ENCODE measurements around the gene RANBP1.
A peak's percentile ranks its signal among the peaks of the same experiment; 100 is the strongest.

RANBP1 gene

GRCh38 chr22:20117633-20118299 lies 1.9 kb downstream of the RANBP1 start:
- Histone ChIP-seq H3K36me3 (ENCODE audit: insufficient read depth, low read length) (peaks cover 73% of the 10 kb centered on the region), H3K9ac (ENCODE audit: low read depth, low read length) (peak overlapping the region; percentile 100), H3K4me1 (ENCODE audit: insufficient read depth, low read length) (peaks cover 14% of the 10 kb centered on the region; the same call in 1 of the 2 replicates), H3K4me3 (ENCODE audit: low read length) (peak overlapping the region; percentile 94), H3K27ac (ENCODE audit: low read depth, low read length) (peak overlapping the region; percentile 89), H3K27me3 (ENCODE audit: insufficient read depth, low read length) (no peaks in the 10 kb centered on the region), H3K9me3 (ENCODE audit: insufficient read depth, low read depth, low read length) (no peaks in the 10 kb centered on the region)
- WGBS: under 1% methylated on average over 66 of the region's 66 CpGs

DNA sequence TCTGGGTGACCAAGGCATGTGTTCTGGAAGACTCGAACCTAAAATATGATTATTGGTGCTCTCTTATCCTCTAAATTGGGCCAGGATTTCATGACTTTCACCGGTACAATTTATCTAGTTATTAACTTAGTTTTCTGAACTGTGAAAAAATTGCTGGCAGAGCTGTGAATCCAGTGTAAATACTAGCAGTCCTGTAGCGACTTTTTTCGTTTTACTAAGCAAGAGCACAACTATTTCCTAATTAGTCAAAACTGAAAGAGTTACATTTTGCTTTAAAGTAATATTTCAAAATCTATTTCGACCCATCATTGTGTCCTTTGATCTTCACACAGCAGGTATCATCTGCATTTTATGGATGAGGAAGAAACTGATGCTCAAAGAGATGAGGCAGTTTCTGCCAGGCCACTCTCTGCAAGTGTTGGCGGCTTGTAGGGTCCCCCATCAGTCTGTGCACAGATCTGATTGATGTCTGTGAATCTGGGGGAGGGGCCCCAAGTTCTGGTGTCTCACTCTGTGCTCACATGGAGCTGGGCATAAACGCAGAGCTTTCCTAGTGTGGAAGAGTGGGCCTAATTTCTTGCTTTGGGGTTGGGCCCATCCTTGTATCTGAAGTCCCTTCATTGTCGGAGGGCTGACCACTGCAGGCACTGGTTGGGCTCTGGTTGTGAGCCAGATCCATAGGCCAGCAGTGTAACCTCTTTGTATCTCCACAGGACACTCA lies 2.6 kb downstream of the RANBP1 start:
- H3K27ac ChIP-seq (ENCODE audit: low read depth, low read length): peak overlapping the region; percentile 89
- H3K36me3 ChIP-seq (ENCODE audit: insufficient read depth, low read length): peaks cover 70% of the 10 kb centered on the region
- H3K4me1 ChIP-seq (ENCODE audit: insufficient read depth, low read length): peaks cover 14% of the 10 kb centered on the region; the same call in 1 of the 2 replicates

GRCh38 chr22:20121856-20122415 lies 6.0 kb downstream of the RANBP1 start:
- WGBS: 97% methylated on average over 22 of the region's 22 CpGs
- Histone ChIP-seq H3K9ac (ENCODE audit: low read depth, low read length) (no peak overlapping the region), H3K27ac (ENCODE audit: low read depth, low read length) (no peak overlapping the region), H3K4me3 (ENCODE audit: low read length) (no peak overlapping the region), H3K36me3 (ENCODE audit: insufficient read depth, low read length) (peaks cover 79% of the 10 kb centered on the region), H3K27me3 (ENCODE audit: insufficient read depth, low read length) (no peaks in the 10 kb centered on the region), H3K4me1 (ENCODE audit: insufficient read depth, low read length) (peaks cover 14% of the 10 kb centered on the region; the same call in 1 of the 2 replicates), H3K9me3 (ENCODE audit: insufficient read depth, low read depth, low read length) (no peaks in the 10 kb centered on the region)

More for the DNA sequence above, 2.6 kb downstream of the RANBP1 start:
- Histone ChIP-seq H3K9me3 (ENCODE audit: insufficient read depth, low read depth, low read length) (no peaks in the 10 kb centered on the region), H3K9ac (ENCODE audit: low read depth, low read length) (peak overlapping the region; percentile 100), H3K27me3 (ENCODE audit: insufficient read depth, low read length) (no peaks in the 10 kb centered on the region), H3K4me3 (ENCODE audit: low read length) (peak overlapping the region; percentile 94)
- 34% methylated on average over 6 of the region's 8 CpGs for WGBS

GRCh38 chr22:20123366-20124082 lies 7.6 kb downstream of the RANBP1 start:
- Histone ChIP-seq H3K4me3 (ENCODE audit: low read length) (no peak overlapping the region), H3K36me3 (ENCODE audit: insufficient read depth, low read length) (peaks cover 90% of the 10 kb centered on the region), H3K27ac (ENCODE audit: low read depth, low read length) (no peak overlapping the region), H3K4me1 (ENCODE audit: insufficient read depth, low read length) (peaks cover 13% of the 10 kb centered on the region; the same call in 1 of the 2 replicates), H3K27me3 (ENCODE audit: insufficient read depth, low read length) (no peaks in the 10 kb centered on the region), H3K9me3 (ENCODE audit: insufficient read depth, low read depth, low read length) (no peaks in the 10 kb centered on the region), H3K9ac (ENCODE audit: low read depth, low read length) (no peak overlapping the region)
- WGBS: 98% methylated on average over 13 of the region's 13 CpGs

GRCh38 chr22:20124083-20124787 lies 8.3 kb downstream of the RANBP1 start:
- Histone ChIP-seq H3K4me1 (ENCODE audit: insufficient read depth, low read length) (peaks cover 6% of the 10 kb centered on the region; the same call in 1 of the 2 replicates), H3K9ac (ENCODE audit: low read depth, low read length) (no peak overlapping the region), H3K27ac (ENCODE audit: low read depth, low read length) (no peak overlapping the region), H3K9me3 (ENCODE audit: insufficient read depth, low read depth, low read length) (no peaks in the 10 kb centered on the region), H3K27me3 (ENCODE audit: insufficient read depth, low read length) (no peaks in the 10 kb centered on the region), H3K4me3 (ENCODE audit: low read length) (no peak overlapping the region), H3K36me3 (ENCODE audit: insufficient read depth, low read length) (peaks cover 82% of the 10 kb centered on the region)
- WGBS: 95% methylated on average over 11 of the region's 11 CpGs

DNA sequence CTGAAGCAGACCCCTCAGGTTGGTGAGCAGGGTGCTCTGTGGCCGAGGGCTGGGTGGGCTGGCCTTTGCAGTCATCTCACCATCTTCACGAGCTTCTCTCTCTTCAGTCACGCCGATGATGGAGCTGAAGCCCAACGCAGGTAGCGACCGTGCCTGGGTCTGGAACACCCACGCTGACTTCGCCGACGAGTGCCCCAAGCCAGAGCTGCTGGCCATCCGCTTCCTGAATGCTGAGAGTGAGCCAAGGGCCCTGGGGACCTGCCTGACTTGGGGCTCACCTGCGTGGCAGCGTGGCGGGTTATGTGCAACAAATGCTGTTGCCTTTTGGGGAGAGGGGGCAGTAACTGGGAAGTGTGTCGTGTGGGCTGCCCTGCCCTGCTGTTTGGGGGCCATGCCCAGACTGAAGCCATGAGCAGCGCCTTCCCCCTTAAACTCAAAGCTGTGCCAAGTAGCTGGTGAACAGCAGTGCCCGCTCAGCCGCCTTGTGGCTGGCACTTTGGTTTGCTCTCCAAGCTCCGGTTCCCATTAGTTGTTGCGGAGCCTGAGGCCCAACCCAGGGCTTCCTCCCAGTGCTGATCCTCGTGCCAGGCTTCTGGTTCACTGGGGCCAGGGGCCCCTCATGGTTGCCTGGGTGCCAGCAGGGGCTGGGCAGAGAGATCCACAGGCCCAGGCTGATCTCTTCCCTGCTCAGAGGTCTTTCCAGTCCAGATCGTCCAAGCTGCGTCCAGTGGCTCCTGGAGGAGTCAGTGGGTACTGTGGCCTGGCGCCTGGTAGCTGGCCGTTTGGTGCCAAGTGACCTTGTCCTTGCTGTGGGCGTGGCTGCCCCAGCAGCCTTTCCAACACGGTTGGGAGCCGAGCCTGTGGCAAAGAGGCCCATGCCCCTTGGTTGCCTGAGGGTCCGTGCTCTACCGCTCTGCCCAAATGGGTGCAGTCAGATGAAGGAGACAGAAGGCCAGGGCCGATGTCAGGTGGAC lies 9.6 kb downstream of the RANBP1 start:
- H3K4me3 ChIP-seq (ENCODE audit: low read length): no peak overlapping the region
- no peaks in the 10 kb centered on the region for H3K4me1 ChIP-seq (ENCODE audit: insufficient read depth, low read length)
- H3K27me3 ChIP-seq (ENCODE audit: insufficient read depth, low read length): no peaks in the 10 kb centered on the region
- no peak overlapping the region for H3K9ac ChIP-seq (ENCODE audit: low read depth, low read length)
- H3K27ac ChIP-seq (ENCODE audit: low read depth, low read length): no peak overlapping the region
- WGBS: 96% methylated on average over 32 of the region's 32 CpGs
- H3K36me3 ChIP-seq (ENCODE audit: insufficient read depth, low read length): peaks cover 70% of the 10 kb centered on the region
- H3K9me3 ChIP-seq (ENCODE audit: insufficient read depth, low read depth, low read length): no peaks in the 10 kb centered on the region

GRCh38 chr22:20126284-20127029 lies 10.6 kb downstream of the RANBP1 start:
- no peak overlapping the region for H3K4me3 ChIP-seq (ENCODE audit: low read length)
- H3K9me3 ChIP-seq (ENCODE audit: insufficient read depth, low read depth, low read length): no peaks in the 10 kb centered on the region
- 96% methylated on average over 19 of the region's 19 CpGs for WGBS
- no peak overlapping the region for H3K27ac ChIP-seq (ENCODE audit: low read depth, low read length)
- H3K4me1 ChIP-seq (ENCODE audit: insufficient read depth, low read length): no peaks in the 10 kb centered on the region
- H3K36me3 ChIP-seq (ENCODE audit: insufficient read depth, low read length): peaks cover 60% of the 10 kb centered on the region
- H3K27me3 ChIP-seq (ENCODE audit: insufficient read depth, low read length): no peaks in the 10 kb centered on the region
- H3K9ac ChIP-seq (ENCODE audit: low read depth, low read length): no peak overlapping the region

- 96% methylated on average over 15 of the region's 15 CpGs for WGBS
- Histone ChIP-seq H3K27ac (ENCODE audit: low read depth, low read length) (no peak overlapping the region; the same call in 1 of the 2 replicates), H3K36me3 (ENCODE audit: insufficient read depth, low read length) (peaks cover 51% of the 10 kb centered on the region), H3K27me3 (ENCODE audit: insufficient read depth, low read length) (no peaks in the 10 kb centered on the region), H3K9ac (ENCODE audit: low read depth, low read length) (no peak overlapping the region), H3K4me1 (ENCODE audit: insufficient read depth, low read length) (peaks cover under 1% of the 10 kb centered on the region; the same call in 1 of the 2 replicates), H3K9me3 (ENCODE audit: insufficient read depth, low read depth, low read length) (no peaks in the 10 kb centered on the region), H3K4me3 (ENCODE audit: low read length) (no peak overlapping the region)
Measured at GRCh38 chr22:20127318-20127868, 11.5 kb downstream of the RANBP1 start.

DNA sequence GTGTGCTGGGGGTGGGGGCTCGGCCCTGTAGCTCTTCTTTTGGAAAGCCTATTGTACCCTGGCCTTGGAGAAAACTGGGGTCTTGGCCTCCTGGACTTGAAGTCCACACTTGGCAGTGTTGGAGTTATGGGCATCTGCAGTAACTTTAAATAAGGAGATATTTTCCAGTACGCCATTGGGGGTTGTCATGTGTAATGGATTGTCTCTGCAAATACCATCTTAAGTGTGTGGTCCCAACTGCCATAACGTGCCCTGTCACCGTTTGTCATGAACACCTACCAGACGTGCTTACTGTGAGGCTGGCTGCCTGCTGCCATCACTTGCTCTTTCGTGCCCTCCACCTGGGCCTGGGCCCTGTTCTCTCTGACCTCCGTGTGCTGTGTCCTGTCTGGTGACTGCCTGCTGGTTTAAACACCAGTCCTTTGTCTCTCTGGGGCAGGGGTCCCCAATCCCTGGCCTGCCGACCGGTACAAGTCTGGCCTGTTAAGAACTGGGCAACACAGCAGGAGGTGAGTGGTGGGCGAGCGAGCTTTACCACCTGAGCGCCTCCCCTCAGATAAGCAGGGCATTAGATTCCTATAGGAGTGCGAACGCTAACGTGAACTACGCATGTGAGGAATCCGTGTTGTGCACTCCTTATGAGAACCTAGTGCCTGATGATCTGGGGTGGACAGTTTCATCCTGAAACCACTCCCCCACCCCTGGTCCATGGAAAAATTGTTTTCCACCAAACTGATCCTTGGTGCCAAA lies 12.1 kb downstream of the RANBP1 start:
- Histone ChIP-seq H3K4me1 (ENCODE audit: insufficient read depth, low read length) (peaks cover 5% of the 10 kb centered on the region; the same call in 1 of the 2 replicates), H3K27ac (ENCODE audit: low read depth, low read length) (no peak overlapping the region), H3K27me3 (ENCODE audit: insufficient read depth, low read length) (no peaks in the 10 kb centered on the region), H3K4me3 (ENCODE audit: low read length) (no peak overlapping the region), H3K9me3 (ENCODE audit: insufficient read depth, low read depth, low read length) (no peaks in the 10 kb centered on the region), H3K9ac (ENCODE audit: low read depth, low read length) (no peak overlapping the region), H3K36me3 (ENCODE audit: insufficient read depth, low read length) (peaks cover 50% of the 10 kb centered on the region)
- WGBS: 89% methylated on average over 17 of the region's 17 CpGs

All from HUES64 (cell line).